ENCODE data around the gene KRTAP10-1.
"Not testable (repeated sequence)": the region's sequence is repeated elsewhere in the genome, so short reads cannot be mapped to it uniquely, and the experiment has no call there.

The KRTAP10-1 gene

DNA sequence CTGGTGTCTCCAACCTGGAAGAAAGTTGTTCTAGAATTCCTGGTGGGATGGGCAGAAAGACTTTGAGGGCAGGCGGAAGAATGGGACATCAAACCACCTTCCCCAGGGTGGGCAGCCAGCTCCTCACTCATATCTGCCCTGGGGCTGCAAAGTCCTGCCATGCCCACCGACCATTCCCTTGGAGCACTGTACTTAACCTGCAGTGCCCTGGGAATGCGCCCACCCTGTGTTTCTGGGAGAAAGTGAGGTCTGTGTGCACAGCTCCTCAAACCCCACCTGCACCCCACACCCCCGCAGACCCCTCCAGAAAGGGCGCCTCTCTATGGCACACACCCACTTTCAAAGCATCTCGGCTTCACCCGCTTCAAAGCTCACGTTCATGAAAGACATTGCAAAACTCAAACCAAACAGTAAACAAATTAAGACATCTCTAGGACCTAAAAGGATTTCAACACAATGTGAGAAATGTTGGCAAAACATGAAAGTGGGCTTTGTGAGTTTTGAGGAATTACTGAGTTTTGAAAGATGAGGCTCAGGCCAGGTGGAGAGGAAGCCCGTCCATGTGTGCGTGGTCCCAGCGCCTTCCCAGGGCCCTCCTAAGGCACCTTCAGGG, 25.1 kb downstream of the KRTAP10-1 start:
- no peak for DNase-seq

GRCh38 chr21:44514218-44514520, 25.8 kb downstream of the KRTAP10-1 start:
- no peak for DNase-seq

DNA sequence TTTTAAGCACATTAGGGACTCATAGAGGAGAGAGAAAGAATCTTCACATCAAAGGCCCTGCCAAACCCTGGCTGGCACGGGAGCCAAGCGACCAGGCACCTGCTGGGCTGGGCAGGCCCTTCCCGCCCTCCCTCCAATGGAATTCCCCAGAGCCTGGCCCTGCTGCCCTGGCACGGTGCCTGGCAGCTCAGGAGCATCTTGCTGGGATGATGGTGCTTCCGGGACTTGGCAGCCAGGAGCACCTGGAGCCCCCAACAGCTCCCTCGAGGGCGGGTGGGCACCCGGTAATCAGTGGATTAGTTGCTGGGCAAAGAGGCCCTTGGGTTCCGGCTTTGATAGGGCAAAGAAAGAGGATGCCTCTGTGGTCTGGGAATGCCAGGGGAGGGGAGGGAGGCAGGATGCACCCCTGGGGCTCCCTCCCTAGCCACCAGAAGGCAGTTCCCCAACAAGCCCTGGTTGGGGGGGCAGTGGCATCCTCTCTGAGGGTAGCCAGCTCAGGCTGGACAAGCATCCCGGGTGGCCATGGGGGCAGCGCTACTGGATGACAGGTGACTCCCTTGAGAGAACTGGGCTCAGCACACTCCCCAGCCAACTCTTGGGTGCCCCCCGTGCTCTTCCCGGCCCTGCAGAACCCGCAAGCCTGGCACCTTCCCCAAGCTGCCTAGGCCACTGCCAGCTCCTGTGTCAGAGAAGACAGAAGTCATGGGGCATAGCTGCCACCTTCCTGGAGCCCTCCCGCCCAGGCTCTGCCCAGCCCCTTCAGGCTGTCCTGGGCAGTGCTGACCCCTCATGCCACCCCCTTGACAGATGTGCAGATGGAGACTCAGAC, 26.4 kb downstream of the KRTAP10-1 start:
- DNase-seq, result no peak

- DNase-seq, result no peak
Observed at GRCh38 chr21:44512496-44513388, 27.3 kb downstream of the KRTAP10-1 start.

- DNase-seq, result no peak
Observed at GRCh38 chr21:44511938-44512275, 28.1 kb downstream of the KRTAP10-1 start.

DNA sequence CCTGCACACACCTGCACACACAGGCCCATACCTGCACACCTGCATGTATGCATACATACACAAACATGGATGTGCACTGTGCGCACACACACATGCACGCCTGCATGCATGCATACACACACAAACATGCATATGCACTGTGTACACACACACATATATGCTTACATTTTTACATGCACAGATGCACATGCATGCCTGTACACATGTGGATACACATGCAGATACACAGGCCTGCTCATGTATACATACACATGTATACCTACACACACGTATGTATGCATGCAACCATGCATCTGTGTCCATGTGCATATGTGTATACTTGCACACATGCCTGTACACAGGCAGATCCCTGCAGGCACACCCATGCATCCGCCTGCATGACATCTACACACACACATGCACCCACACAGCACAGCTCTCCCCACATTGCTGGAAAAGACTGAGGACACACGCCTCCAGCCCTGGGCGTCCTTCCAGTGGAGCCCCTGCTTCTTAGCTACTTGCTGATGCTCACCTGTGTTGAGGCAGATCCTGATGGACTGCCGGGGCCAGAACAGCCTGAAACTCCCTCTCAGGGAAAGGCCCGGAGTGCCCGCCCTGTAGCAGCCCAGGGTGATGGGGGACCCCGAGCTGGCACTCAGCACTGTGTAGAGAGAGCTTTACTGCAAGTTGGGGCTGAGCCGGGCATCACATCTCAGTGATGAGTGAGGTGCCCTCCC, 28.6 kb downstream of the KRTAP10-1 start:
- no peak for DNase-seq

GRCh38 chr21:44510508-44511218, 29.3 kb downstream of the KRTAP10-1 start:
- peak in 1 of 2 experiments; percentile 18 for DNase-seq

DNA sequence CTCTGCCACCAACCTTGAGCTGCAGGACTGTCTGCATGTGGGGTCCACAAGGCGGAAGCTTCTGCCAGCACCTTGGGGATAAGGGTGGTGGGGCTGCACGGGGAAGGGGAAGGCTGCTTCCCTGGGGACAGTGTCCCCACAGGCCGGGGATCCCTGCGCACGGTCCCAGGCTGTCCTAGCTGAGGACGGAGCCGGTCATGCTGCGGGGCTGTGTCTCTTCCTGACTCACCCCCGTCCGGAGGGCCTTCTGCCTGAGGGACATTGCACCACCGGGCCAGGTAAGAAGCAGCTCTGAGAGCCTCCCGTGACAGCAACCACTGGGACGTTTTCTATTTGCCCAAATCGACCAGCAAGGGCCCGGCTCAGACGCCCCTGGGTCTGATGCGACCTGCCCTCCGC, 29.9 kb downstream of the KRTAP10-1 start:
- DNase-seq, result no peak

- peak in 1 of 2 experiments; percentile 49 for DNase-seq
Observed at GRCh38 chr21:44509539-44509938, 30.5 kb downstream of the KRTAP10-1 start.

- no peak for DNase-seq
Observed at GRCh38 chr21:44508711-44509445, 31.1 kb downstream of the KRTAP10-1 start.

DNA sequence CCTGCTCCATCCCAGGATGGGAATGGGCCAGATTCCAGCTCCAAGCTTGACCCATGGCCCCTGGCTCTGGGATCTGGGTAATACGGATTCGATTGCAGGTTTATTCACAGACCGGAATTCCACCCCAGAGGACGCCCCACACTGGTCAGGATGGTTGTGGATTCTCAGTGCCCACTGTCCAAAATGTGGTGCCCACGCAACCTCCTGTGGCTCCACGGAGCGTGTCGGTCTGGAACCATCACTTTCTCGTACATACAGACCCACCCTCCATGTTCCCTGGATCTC, 31.6 kb downstream of the KRTAP10-1 start:
- no peak for DNase-seq

- no peak for DNase-seq
Observed at GRCh38 chr21:44507673-44508425, 32.1 kb downstream of the KRTAP10-1 start.

DNA sequence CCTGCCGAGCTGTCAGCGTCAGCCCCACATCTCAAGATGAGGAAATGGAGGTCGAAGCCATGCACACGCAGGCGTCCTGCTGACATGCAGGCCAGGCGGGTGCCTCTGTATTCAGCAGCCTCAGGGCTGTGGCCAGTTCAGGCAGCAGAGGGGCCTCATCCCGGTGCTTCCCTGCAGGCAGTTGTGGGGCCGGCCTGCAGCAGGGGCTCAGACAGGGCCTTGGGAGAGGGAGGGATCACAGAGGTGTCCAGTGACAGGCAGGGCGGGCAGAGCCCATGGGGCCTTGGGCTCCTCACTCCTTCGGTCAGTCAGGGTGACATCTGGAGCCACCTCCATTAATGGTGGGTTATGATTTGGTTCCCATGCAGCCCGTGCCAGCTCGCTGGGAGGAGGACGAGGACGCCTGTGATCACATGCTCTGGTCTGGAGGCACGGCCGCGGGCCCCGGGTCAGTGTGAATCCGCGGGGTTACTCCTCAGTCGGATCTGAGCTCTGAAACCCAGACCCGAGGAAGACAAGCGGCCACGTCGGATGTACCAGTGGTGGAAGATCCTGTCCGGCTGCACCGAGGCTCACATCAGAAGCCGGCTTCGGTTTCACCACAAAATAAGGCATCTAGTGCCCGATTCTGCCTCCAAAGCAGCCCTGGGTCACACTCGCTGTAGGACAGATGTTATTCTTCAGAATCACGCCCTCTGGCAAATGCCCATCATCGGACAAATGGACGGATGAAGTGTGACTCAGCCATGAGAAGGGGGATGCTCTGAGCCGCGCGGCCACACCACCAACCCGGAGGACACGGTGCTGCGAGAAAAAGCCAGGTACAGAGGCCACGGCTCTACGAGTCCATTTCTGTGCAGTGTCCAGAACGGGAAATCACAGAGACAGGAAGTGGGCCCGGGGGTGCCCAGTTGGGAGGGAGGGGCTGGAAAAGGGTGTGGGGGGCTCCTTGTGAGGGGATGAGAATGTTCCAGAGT, 33.4 kb downstream of the KRTAP10-1 start:
- DNase-seq, result no peak

DNA sequence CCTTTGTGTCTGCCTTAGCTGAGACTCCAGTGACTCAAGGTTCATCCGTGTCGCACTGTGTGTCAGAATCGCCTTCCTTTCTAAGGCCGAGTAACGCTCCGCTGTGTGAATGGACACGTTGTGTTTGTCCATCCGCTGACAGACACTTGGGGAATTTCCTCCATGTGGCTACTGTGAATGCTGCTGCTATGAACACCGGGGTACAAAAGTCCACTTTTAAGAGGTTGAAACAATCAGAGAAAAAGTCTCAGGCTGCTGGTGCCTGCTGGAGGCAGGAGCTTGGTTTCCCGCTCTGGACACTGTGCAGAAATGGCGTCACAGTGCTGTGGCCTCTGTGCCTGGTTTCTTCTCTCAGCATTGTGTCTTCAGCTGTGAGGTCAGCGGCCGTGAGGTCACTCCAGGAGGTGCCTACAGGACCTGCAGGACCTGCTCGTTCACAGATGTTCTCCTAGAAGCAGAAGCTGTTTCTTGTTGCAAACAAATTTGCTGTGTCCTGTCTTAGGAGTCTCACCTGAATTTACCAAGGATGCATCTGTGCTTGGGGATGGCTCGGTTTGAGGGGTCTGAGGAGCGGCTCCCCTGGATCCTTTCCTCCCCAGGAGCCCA, 34.2 kb downstream of the KRTAP10-1 start:
- DNase-seq, result no peak

DNA sequence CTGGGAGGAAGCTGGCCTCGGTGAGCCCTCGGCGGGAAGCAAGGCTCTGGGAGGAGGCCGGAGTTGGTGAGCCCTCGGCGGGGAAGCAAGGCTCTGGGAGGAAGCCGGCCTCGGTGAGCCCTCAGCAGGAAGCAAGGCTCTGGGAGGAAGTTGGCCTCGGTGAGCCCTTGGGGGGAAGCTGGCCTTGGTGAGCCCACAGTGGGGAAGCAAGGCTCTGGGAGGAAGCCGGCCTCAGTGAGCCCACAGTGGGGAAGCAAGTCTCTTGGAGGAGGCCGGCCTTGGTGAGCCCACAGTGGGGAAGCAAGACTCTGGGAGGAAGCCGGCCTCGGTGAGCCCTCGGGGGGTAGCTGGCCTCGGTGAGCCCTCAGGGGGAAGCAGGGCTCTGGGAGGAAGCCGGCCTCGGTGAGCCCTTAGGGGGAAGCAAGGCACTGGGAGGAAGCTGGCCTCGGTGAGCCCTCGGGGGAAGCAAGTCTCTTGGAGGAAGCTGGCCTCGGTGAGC, 36.0 kb downstream of the KRTAP10-1 start:
- no peak for DNase-seq

GRCh38 chr21:44503006-44503889, 36.7 kb downstream of the KRTAP10-1 start:
- DNase-seq, result not testable (repeated sequence)

DNA sequence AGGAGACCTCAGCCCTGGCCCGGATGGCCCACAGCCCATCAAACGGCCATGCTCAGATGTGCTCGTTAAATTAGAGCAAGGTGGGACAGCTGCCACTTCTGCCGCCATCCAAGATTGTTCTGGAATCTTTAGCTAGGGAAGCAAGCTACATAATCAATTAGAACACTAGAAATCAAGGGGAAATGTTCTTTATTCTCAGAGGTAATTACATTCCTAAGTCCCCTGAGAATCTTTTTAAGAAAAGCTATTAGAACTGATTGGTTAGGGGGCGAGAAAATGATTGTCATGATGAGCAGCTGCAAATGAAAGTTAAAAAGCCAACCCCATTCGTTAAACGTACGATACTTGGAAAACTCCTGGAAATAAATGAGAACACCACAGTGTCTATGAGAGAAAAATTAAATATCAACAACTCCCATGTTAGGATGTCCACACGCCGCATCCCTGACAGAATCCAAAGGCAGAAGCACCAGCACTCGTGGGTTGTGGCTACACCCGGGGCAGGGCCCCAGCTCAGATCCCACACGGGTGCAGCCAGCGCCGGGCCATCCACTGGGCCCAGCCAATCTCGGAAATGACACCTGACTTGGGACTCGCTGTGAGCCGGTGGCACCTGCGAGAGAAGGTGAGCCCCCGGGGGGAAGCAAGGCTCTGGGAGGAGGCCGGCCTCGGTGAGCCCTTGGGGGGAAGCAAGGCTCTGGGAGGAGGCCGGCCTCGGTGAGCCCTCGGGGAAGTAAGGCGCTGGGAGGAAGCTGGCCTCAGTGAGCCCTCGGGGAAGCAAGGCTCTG, 37.6 kb downstream of the KRTAP10-1 start:
- no peak for DNase-seq

All from SW 1271 (cell line).